Measurements from ENCODE around the gene GPR132. TPM values are rescaled to one million over a fixed set of nuclear protein-coding genes. Genes with fewer than 3 reads are reported as not detected.

GPR132 gene
- total and polyA plus RNA-seq, 2 donors (not counting 3 experiments of a cell fraction or from before 2014, with no cell fraction given), result not detected

GRCh38 chr14:105019861-105020814, 45.1 kb downstream of the GPR132 start:
- TF ChIP-seq CTCF (IDR thresholded peaks at IDR 0.05; ENCODE audit: extremely low read depth in 1 of 2, insufficient read depth in 1 of 2, low read depth in 1 of 2, low read length in 2 of 2) (peak in 1 of 2 donors; percentile 20), POLR2A (IDR thresholded peaks at IDR 0.05; ENCODE audit: low read depth, low read length) (no peak)
- peak overlapping the region; percentile 90 for H3K9ac ChIP-seq (replicated peaks; ENCODE audit: extremely low read depth, insufficient read depth, low read length)
- DNase-seq (ENCODE audit: low read depth, low spot score) (peak; percentile 55), FAIRE-seq (peak; percentile 62)
- BruUV-seq (replicated peaks), result TSS peak; percentile 4
- H2AFZ ChIP-seq (ENCODE audit: low read depth, low read length), result no peak overlapping the region
- H3K4me1 ChIP-seq (ENCODE audit: control insufficient read depth, extremely low read depth, insufficient read depth, low read length), result peaks cover 59% of the 10 kb centered on the region
- intact Hi-C loops (cut with micrococcal nuclease), result loop anchor here (2.0 kb wide), 1 partner anchor 47 kb away; no protein-coding TSS in a partner anchor
- peak overlapping the region; percentile 69 for H3K27ac ChIP-seq (ENCODE audit: insufficient read depth, low read depth, low read length)
- ChIA-PET CTCF (interaction anchor here (0.9 to 3.2 kb wide), 7 partner anchors 18 to 293 kb away, joined by 3 to 34 read pairs (median 3); partner anchors contain the start of gene CLBA1), POLR2A (interaction anchor here (1.1 kb wide), 1 partner anchor 48 kb away, joined by 7 read pairs; no protein-coding TSS in a partner anchor)
- no peaks in the 10 kb centered on the region for H4K20me1 ChIP-seq (replicated peaks; ENCODE audit: control insufficient read depth, extremely low read depth, insufficient read depth, low read length)
- dilution Hi-C loops (cut with MboI; ENCODE audit: extremely low pct_ligation_motif_present, low sequenced_read_pairs), result no loop called here
- H3K27me3 ChIP-seq (ENCODE audit: control insufficient read depth in 2 of 2, insufficient read depth in 2 of 2, low read length in 2 of 2), result no peaks in the 10 kb centered on the region
- H3K79me2 ChIP-seq (ENCODE audit: control insufficient read depth, insufficient read depth, low read length), result peaks cover 58% of the 10 kb centered on the region
- H3K9me3 ChIP-seq (replicated peaks; ENCODE audit: control insufficient read depth, insufficient read depth, low read length), result peaks cover 2% of the 10 kb centered on the region
- peak overlapping the region; percentile 68 to 96 (median 72) for H3K4me3 ChIP-seq (replicated peaks in 1 of 3; ENCODE audit: insufficient read depth in 1 of 3, low read depth in 1 of 3, low read length in 3 of 3)
- H3K36me3 ChIP-seq (ENCODE audit: control insufficient read depth in 2 of 2, extremely low read depth in 1 of 2, insufficient read depth in 2 of 2, low read length in 2 of 2), result no peaks in the 10 kb centered on the region
- H3K4me2 ChIP-seq (ENCODE audit: insufficient read depth, low read length), result peak overlapping the region; percentile 98
- no peaks in the 10 kb centered on the region for H3K9me1 ChIP-seq (replicated peaks; ENCODE audit: control insufficient read depth, extremely low read depth, insufficient read depth, low read length)

GRCh38 chr14:105018414-105018813, 46.8 kb downstream of the GPR132 start:
- FAIRE-seq (no peak), DNase-seq (ENCODE audit: low read depth, low spot score) (no peak)
- dilution Hi-C loops (cut with MboI; ENCODE audit: extremely low pct_ligation_motif_present, low sequenced_read_pairs), result no loop called here
- intact Hi-C loops (cut with micrococcal nuclease), result no loop called here
- Histone ChIP-seq H3K4me1 (ENCODE audit: control insufficient read depth, extremely low read depth, insufficient read depth, low read length) (peaks cover 52% of the 10 kb centered on the region), H3K27ac (ENCODE audit: insufficient read depth, low read depth, low read length) (no peak overlapping the region), H3K4me2 (ENCODE audit: insufficient read depth, low read length) (no peak overlapping the region), H3K36me3 (ENCODE audit: control insufficient read depth in 2 of 2, extremely low read depth in 1 of 2, insufficient read depth in 2 of 2, low read length in 2 of 2) (no peaks in the 10 kb centered on the region), H3K27me3 (ENCODE audit: control insufficient read depth in 2 of 2, insufficient read depth in 2 of 2, low read length in 2 of 2) (no peaks in the 10 kb centered on the region), H3K9me3 (replicated peaks; ENCODE audit: control insufficient read depth, insufficient read depth, low read length) (peaks cover 2% of the 10 kb centered on the region), H3K9ac (replicated peaks; ENCODE audit: extremely low read depth, insufficient read depth, low read length) (no peak overlapping the region), H4K20me1 (replicated peaks; ENCODE audit: control insufficient read depth, extremely low read depth, insufficient read depth, low read length) (no peaks in the 10 kb centered on the region), H3K9me1 (replicated peaks; ENCODE audit: control insufficient read depth, extremely low read depth, insufficient read depth, low read length) (no peaks in the 10 kb centered on the region), H3K4me3 (replicated peaks in 1 of 3; ENCODE audit: insufficient read depth in 1 of 3, low read depth in 1 of 3, low read length in 3 of 3) (no peak overlapping the region), H3K79me2 (ENCODE audit: control insufficient read depth, insufficient read depth, low read length) (peaks cover 75% of the 10 kb centered on the region), H2AFZ (ENCODE audit: low read depth, low read length) (no peak overlapping the region)
- POLR2A ChIA-PET, result interaction anchor here (1.2 kb wide), 1 partner anchor 12 kb away, joined by 3 read pairs; no protein-coding TSS in a partner anchor
- TF ChIP-seq JUN (IDR thresholded peaks at IDR 0.05; ENCODE audit: borderline replicate concordance, insufficient read depth, insufficient read length, low read depth), result no peak
- no peak for TF ChIP-seq MYC (IDR thresholded peaks at IDR 0.05; ENCODE audit: low read depth, low read length)
- no peak for TF ChIP-seq MAX (IDR thresholded peaks at IDR 0.05; ENCODE audit: insufficient read depth, insufficient read length)
- TF ChIP-seq POLR2AphosphoS5 (IDR thresholded peaks at IDR 0.05; ENCODE audit: insufficient read depth, low read depth, low read length), result no peak
- TF ChIP-seq CTCF (IDR thresholded peaks at IDR 0.05; ENCODE audit: extremely low read depth in 1 of 2, insufficient read depth in 1 of 2, low read depth in 1 of 2, low read length in 2 of 2), result no peak
- TF ChIP-seq FOS (IDR thresholded peaks at IDR 0.05; ENCODE audit: borderline replicate concordance, insufficient read depth, low read length), result no peak
- BruUV-seq (replicated peaks), result no TSS peak
- CTCF ChIA-PET, result interaction anchor here (0.8 to 3.0 kb wide), 3 partner anchors 20 to 48 kb away, joined by 3 to 10 read pairs (median 3); no protein-coding TSS in a partner anchor
